Upper lobe of left lung (tissue), 4 donors: ENCODE results near the gene RASSF6.

Experiments used
- CTCF ChIP-seq, 6 experiments: fragments of 450-650 bp in 4 of 6; fragments of 200-600 bp in 2 of 6; sonication (generic) in 2 of 6; IDR thresholded peaks; one replicate each; pipeline ENCODE4 v1.5.1; 2016 to 2019; ENCODE audit warnings: antibody characterized with exemption in 6 of 6
- POLR2A ChIP-seq, 4 donors: fragments of 450-650 bp; IDR thresholded peaks; one replicate each; pipeline ENCODE4 v1.5.1; 2016 to 2017; ENCODE audit warnings: antibody characterized with exemption in 4 of 4, mild to moderate bottlenecking in 2 of 4

GRCh38 chr4:73585345-73585744, 34.9 kb downstream of the RASSF6 start:
- no peak for TF ChIP-seq CTCF (IDR thresholded peaks at IDR 0.05)
- no peak for TF ChIP-seq POLR2A (IDR thresholded peaks at IDR 0.05)
